SH-SY5Y (cell line): ENCODE data around the gene COL8A2.

Experiments
- GATA2 ChIP-seq: IDR thresholded peaks from 2 replicates; pipeline ENCODE4 v1.6.1; 2011; ENCODE audit warnings: mild to moderate bottlenecking, low read depth, low read length
- GATA3 ChIP-seq: IDR thresholded peaks from 2 replicates; pipeline ENCODE4 v1.6.1; 2011; ENCODE audit warnings: low read depth, mild to moderate bottlenecking, low read length, moderate library complexity

- TF ChIP-seq GATA2 (no peak), GATA3 (no peak)
These were observed 71.0 kb downstream of the COL8A2 start for GRCh38 chr1:36053978-36054377.
